Osteoblast (primary cell): ENCODE results near the gene GNG13. TPM values are rescaled to one million over a fixed set of nuclear protein-coding genes. Genes with fewer than 3 reads are reported as not detected.

ENCODE experiments used
- DNase-seq: peaks from one replicate; pipeline ENCODE4 v3.0.0; 2011; ENCODE audit warnings: low spot score, mixed read lengths; ENCODE audit not compliant: insufficient read length; ENCODE audit errors: missing footprints
- H2AFZ ChIP-seq: 2 replicates; pipeline ENCODE4 v1.6.0; 2011; ENCODE audit warnings: mild to moderate bottlenecking, low read length
- H3K27ac ChIP-seq: 2 replicates; pipeline ENCODE4 v1.5.1; 2011; ENCODE audit warnings: mild to moderate bottlenecking, low read depth, low read length, moderate library complexity
- H3K27me3 ChIP-seq: 2 replicates; pipeline ENCODE4 v1.6.0; 2012; ENCODE audit warnings: mild to moderate bottlenecking, control low read depth, inconsistent platforms, low read length, moderate library complexity; ENCODE audit not compliant: insufficient read depth
- H3K36me3 ChIP-seq: 2 replicates; pipeline ENCODE4 v1.5.1; 2011; ENCODE audit warnings: mild to moderate bottlenecking, low read length, control low read depth, moderate library complexity; ENCODE audit not compliant: insufficient read depth
- H3K4me1 ChIP-seq: 2 replicates; pipeline ENCODE4 v1.5.1; 2011; ENCODE audit warnings: mild to moderate bottlenecking, low read length, control low read depth, moderate library complexity; ENCODE audit not compliant: insufficient read depth
- H3K4me2 ChIP-seq: 2 replicates; pipeline ENCODE4 v1.6.0; 2011; ENCODE audit warnings: mild to moderate bottlenecking, low read length; ENCODE audit not compliant: insufficient read depth
- H3K4me3 ChIP-seq: fragments of 200-600 bp; sonication (generic); 3 replicates; pipeline ENCODE4 v1.5.1; 2012; ENCODE audit warnings: mild to moderate bottlenecking, low read length, inconsistent platforms; ENCODE audit not compliant: insufficient read depth
- H3K79me2 ChIP-seq: 2 replicates; pipeline ENCODE4 v1.6.0; 2012; ENCODE audit warnings: mild to moderate bottlenecking, low read length, control low read depth, inconsistent platforms; ENCODE audit not compliant: insufficient read depth
- H3K9me3 ChIP-seq: 2 replicates; pipeline ENCODE4 v1.5.1; 2011; ENCODE audit warnings: low read depth, low read length, control low read depth
- H4K20me1 ChIP-seq: 2 replicates; pipeline ENCODE4 v1.6.0; 2012; ENCODE audit warnings: mild to moderate bottlenecking, low read length, control low read depth; ENCODE audit not compliant: insufficient read depth
- CTCF ChIP-seq: IDR thresholded peaks from 2 replicates; pipeline ENCODE4 v1.5.1; 2011; ENCODE audit warnings: mild to moderate bottlenecking, low read depth, low read length, moderate library complexity; ENCODE audit errors: extremely low read depth
- total RNA-seq: library from RNA; depleted of rRNA; stranded (reverse); fragments of >200 nt; gene quantifications from 2 replicates; pipeline ENCODE4 v1.2.3, GENCODE V29; 2012

Gene GNG13
- total RNA-seq, 1 donor: not detected

DNA sequence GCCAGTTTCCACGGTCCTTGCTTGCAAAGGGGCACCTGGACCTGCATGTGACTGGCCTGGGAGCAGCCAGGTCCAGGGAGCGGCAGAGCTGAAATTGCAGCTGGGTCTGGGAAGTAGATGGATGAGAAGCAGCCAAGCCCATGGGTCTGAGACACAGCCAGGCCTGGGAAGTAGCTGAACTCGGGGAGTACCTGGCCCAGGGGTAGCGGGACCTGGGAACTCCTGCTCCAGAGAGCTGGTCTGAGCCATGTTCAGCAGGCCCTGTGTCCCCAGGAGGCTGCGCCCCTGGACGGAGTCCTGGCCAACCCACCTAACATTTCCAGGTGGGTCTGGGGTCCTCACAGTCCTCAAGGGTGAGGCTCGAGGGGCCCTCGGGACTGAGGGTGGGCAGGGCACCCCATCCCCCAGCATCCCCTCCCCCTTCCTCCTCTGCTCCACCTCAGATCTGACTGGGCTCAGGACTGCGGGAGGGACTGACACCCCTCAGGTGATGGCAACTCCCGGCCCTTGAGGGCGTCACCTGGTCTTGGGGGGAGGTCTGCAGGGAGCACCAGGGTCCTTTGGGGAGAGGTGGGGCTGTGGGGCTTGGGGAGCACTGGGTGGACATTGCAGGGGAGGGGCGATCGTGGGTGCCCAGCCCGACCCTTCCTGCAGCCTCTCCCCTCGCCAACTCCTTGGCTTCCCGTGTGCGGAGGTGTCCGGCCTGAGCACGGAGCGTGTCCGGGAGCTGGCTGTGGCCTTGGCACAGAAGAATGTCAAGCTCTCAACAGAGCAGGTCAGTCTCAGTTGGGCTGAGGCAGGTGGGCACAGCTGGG, 37.0 kb downstream of the GNG13 start:
- H3K4me2 ChIP-seq: no peak overlapping the region
- TF ChIP-seq CTCF: no peak
- H3K79me2 ChIP-seq: no peaks in the 10 kb centered on the region
- H4K20me1 ChIP-seq: no peaks in the 10 kb centered on the region
- DNase-seq: no peak
- H3K4me1 ChIP-seq: no peaks in the 10 kb centered on the region
- H2AFZ ChIP-seq: no peak overlapping the region
- no peaks in the 10 kb centered on the region for H3K9me3 ChIP-seq
- no peak overlapping the region for H3K27ac ChIP-seq
- no peaks in the 10 kb centered on the region for H3K36me3 ChIP-seq
- no peak overlapping the region for H3K4me3 ChIP-seq
- no peaks in the 10 kb centered on the region for H3K27me3 ChIP-seq

DNA sequence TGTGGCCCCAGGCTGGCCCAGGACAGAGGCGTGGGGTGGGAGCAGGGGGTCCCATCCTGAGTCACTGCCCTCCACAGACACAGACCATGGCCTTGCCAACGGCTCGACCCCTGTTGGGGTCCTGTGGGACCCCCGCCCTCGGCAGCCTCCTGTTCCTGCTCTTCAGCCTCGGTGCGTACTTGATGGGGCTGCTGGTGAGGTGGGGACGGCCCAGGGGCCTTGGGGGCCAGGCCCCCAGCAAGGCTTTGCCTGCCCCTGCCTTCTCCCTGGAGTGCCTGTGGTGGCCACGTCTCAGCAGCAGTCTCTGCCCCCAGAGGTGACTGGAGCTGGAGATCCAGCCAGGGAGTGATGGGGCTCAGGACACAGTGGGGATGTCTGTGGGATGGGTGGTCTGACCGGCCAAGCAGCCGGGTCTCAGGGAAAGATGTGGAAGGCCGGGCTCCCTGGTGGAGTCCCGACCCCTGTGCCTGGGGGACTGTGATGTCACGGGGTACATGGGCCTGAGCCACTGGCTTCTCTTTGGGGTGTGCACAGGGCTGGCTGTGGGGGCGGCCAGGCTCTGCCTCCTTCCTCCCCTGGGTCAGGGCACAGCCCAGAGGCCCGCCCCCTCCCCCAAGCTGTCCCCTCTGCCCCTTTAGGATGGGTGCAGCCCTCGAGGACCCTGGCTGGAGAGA, 37.8 kb downstream of the GNG13 start:
- H3K36me3 ChIP-seq: no peaks in the 10 kb centered on the region
- no peaks in the 10 kb centered on the region for H3K4me1 ChIP-seq
- H3K27me3 ChIP-seq: no peaks in the 10 kb centered on the region
- no peak overlapping the region for H3K4me3 ChIP-seq
- DNase-seq: no peak
- no peaks in the 10 kb centered on the region for H3K79me2 ChIP-seq
- no peak overlapping the region for H3K27ac ChIP-seq
- no peaks in the 10 kb centered on the region for H3K9me3 ChIP-seq
- H3K4me2 ChIP-seq: no peak overlapping the region
- H2AFZ ChIP-seq: no peak overlapping the region
- no peaks in the 10 kb centered on the region for H4K20me1 ChIP-seq
- no peak for TF ChIP-seq CTCF

DNA sequence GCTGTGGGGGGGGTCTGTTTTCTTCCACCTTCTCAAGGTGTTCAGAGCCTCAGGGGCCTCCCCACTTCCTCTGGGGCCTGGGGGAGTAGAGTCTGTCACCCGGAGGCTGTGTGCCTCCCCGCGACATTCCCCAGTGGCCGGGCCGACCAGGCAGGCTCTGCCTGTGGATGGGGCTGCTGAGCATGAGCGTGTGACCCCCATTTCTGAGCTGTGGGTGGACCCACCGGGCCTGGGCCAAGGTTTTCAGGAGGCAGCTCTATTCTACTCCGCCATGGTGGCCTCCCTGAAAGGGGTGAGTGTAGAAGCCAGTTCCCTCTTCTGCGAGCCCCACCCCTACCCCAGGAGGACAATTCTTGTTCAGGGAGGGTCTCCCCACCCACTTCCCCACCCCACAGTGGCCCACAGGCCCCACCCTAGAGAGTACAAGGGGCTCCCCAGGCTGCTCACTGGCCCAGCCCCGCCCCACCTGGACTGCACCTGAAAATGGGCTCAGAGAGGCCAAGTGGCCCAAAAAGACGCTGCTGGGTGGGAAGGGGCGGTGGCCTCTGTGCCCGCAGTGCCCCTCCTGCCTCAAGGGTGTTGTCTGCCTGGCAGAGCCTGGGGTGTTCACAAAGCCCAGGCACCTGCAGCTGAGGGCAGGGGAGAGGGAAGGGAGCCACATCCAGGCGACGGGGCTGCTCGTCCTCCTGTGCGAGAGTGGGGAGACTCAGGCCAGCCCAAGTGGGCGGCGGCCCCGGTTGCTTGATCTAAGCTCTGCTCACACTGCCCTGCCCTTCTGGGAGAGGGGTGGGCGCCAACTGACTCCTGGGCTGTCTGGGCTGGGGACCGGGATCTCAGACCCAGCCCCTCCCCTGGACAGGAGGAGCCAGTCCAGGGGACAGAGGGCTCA, 38.7 kb downstream of the GNG13 start:
- H2AFZ ChIP-seq: no peak overlapping the region
- no peak overlapping the region for H3K27ac ChIP-seq
- no peaks in the 10 kb centered on the region for H3K9me3 ChIP-seq
- H3K4me2 ChIP-seq: no peak overlapping the region
- TF ChIP-seq CTCF: no peak
- no peaks in the 10 kb centered on the region for H3K79me2 ChIP-seq
- no peak for DNase-seq
- H4K20me1 ChIP-seq: no peaks in the 10 kb centered on the region
- no peaks in the 10 kb centered on the region for H3K36me3 ChIP-seq
- no peaks in the 10 kb centered on the region for H3K27me3 ChIP-seq
- no peak overlapping the region for H3K4me3 ChIP-seq
- H3K4me1 ChIP-seq: no peaks in the 10 kb centered on the region
